Renal pelvis (tissue), 4 donors: ENCODE measurements around the gene MED26. TPM values are rescaled to one million over a fixed set of nuclear protein-coding genes. Genes with fewer than 3 reads are reported as not detected.

ENCODE experiments used
- DNase-seq: peaks from one replicate; pipeline ENCODE4 v3.0.0-alpha.2; 2013
- polyA plus RNA-seq, 3 donors: library from polyadenylated mRNA; unstranded; fragments of 120-200 nt; gene quantifications; one replicate each; pipeline ENCODE4 v1.2.1, GENCODE V29; 2013; ENCODE audit not compliant: insufficient read length in 3 of 3

MED26 gene
- polyA plus RNA-seq, 3 donors: 6.7 to 7.6 (median 7.1) TPM

DNA sequence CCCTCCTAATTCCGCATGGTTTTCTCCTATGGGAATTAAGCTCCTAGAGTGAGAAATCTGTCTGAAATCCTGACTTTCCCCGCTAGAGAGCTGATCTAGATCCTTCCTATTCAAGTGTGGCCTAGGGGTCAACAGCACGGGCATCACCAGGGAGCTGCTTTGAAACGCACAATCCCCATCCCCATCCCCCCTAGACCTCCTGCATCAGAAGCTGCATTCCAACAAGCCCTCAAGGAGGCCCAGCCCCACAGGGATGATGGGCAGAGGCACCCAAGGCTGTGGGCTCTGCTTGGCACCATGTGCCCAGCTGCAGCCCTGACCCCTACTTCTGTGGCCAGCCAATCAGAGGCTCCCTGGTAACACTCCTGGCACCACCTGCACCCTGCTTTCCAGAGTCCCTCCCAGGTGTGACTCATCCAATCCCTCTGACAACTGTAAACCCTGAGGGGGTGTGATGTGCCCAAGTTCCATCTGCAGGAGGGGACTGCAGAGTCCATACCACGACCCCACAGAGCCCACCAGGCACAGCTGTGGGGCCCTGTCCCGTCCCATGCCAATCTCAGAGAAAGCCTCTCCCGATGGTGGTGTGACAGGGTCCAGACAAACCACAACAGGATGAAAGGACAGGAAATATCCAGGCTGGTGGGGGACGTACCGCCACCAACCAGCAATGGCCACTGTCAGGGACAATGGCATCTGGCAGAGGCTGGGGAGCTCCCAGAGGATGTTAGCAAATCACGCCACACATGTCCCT lies 36.0 kb downstream of the MED26 start:
- DNase-seq: no peak

DNA sequence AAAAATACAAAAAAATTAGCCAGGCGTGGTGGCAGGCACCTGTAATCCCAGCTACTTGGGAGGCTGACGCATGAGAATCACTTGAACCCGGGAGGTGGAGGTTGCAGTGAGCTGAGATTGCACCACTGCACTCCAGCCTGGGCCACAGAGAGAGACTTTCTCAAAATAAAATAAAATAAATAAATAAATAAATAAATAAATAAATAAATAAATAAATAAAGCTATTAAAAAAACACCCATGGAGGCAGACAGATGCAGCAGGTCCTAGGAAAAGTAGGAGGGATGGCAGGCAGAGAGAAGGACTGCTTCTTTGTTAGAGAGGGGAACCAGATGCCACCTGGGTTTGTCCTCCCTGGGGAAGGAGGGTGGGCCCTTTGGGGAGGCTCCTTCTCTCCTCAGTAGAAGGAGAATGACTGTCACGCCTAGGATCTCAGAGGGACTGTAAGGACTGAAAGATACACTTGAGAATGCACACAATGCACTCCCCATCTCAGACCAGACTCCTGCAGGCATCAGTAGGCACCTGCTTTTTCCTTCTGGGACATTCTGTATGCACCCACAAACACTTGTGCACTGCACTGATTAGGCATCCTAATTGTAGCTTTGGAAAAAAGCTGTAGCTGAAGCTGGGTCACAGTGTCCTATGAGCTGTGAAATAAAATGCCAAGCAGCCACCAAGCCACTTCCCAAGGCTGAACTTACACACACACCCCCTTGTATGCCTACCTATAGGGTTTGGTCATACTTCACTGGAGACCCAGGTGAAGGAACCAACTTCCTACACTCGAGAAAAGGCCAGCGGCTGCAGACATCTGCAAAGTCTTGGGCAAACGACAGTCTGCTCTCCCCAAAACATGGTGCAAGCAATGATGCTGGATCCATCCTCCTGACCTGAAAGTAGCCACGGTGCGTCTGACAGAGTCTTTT lies 36.9 kb downstream of the MED26 start:
- no peak for DNase-seq

DNA sequence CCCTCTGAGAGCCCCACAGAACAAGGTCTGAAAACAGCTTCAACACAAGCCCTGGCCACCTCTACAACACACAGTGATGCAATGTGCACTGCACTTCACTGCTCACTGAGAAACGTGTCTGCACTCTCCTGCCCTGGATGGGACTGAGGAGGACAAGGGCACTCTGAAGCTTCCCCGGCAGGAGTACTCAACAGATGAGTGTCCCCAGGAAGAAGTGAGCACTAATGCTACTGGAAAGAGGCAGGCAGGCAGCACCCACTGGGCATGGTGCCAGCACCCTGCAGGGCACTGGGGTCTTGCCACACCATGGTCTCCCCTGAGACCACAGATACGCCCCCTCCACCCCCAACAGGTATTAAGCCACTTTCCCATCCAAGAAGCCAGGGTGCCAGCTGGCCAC lies 38.1 kb downstream of the MED26 start:
- no peak for DNase-seq

DNA sequence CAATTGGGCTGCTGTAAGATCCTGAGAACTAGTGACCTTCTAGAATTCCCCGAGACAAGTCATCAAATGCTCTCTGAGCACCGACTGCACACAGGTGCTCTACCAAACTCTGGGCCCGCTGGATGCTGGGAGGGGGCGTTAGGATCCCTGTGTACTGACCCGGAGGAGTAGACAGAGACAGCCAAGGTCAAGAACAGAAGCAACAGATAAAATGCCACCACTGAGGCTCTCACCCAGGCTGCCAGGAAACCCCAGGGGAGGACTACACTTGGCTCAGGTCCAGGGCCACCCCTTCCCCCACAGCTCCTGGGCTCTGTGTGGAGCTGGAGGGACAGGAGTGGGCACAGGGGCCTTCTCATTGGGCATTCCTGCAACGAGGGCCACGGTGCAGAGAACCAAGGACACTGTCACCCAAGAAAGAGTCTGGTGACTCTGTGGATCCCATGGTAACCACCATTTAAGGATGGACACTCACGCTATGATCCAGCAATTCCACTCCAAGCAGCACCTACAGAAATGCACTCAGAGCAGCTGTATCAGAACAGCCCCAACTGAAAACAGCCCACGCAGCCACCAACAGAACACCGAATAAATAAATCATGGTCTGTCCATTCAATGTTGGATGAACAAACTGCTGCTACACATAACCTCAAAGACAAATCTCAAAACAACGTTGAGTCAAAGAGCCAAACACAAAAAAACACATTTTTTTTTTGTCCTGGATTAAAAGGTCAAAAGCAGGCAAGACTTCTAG lies 39.0 kb downstream of the MED26 start:
- no peak for DNase-seq

DNA sequence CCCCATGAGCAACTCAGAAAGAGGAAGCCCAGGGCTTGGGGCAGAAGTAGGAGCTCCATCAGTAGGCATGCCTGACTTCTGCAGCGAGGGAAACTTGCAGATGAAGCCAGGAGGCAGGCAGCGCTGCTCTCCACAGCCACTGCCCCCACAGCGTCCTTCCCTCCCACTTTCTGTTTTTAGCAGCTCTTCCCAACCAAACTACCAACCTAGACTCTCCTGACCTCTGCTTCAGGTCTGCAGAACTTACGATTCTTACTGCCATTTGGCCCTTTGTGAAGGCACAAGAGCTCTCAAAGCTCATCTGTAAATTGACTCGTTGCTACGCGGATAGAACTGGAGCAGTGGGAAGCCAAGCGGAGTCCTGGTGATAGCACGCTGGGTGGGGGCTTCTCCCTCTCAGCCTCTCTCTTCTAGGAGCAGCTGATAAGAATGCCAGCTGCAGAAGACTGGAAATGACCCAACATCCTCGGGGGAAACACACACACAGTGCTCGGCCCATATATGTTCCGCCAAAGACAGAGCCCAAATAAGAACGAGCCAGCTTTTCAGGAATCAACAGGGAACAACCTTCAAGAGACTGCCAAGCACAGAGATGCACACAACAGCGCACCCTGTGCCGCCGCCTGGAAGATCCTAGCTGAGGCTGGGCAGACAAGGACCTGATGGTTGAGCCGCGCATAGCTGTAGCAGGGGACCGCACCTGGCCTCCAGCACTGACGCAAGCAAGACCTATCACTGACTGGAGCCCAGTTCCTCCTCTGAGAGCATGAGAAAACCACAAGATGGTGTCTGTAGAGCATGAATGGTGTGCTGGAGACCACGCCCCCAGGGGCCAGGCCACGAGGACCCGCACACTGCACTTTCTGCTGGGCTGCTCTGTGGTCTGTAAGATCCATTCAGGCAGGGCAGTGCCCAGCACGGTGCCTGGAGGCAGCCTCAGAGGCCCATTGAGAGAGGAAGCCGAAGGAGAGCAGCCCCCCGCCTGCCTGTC lies 39.9 kb downstream of the MED26 start:
- DNase-seq: no peak

DNA sequence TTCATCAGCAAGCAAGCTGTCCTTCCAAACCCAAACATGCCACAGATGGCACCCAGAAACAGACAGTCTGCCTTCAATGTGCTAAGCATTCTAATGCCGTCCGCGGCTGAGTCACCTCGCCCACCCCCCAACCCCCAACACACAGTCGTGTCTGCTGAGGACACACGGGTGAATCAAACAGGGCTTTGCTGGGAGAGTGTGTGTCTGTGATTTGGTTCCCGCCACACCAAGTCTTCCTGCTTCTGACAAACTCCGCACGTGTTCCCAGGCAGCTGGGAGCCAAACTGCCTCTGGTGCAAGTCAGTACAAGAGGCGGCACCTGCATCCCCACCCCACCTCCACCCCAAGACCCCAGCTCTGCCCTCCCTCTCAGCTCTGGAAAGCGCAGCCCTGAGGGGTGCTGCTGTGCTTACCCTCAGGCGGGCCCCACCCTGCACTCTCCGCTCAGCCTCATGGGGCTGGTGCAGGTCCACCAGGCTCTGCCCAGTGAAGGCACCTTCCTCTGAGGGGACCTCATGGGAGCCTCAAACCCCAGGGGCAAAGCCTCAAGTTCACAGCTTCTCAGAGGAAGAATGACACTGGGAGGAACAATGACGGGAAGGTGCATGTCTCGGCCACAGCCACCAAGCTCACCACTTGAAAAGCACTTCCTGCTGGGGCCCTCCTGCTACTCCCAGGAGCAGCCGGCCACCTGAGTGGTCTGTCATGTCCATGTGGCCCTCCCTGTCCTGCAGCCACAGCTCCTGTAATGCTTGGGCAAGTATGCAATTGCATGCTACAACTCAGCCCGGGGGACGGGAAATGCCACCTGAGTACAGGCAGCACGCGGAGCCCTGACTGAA lies 40.8 kb downstream of the MED26 start:
- no peak for DNase-seq

DNA sequence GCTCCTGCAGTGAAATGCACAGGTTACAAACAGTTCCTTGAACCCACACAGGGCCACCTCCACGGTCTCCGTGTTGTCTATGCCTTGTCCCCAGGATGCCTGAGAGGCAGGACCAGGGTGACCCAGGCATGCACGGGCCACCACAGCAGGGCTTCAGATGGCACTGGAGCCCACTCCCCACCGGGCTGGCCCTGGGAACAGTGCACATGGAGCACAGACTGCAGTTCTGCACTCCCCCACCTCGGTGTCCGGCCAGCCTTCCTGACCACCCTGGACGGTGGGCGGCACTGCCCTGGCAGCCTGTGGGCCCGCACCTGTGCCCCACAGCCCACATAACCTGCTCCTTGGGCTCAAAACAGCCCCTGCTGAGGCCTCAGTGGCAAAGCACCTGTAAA lies 41.5 kb downstream of the MED26 start:
- no peak for DNase-seq

DNA sequence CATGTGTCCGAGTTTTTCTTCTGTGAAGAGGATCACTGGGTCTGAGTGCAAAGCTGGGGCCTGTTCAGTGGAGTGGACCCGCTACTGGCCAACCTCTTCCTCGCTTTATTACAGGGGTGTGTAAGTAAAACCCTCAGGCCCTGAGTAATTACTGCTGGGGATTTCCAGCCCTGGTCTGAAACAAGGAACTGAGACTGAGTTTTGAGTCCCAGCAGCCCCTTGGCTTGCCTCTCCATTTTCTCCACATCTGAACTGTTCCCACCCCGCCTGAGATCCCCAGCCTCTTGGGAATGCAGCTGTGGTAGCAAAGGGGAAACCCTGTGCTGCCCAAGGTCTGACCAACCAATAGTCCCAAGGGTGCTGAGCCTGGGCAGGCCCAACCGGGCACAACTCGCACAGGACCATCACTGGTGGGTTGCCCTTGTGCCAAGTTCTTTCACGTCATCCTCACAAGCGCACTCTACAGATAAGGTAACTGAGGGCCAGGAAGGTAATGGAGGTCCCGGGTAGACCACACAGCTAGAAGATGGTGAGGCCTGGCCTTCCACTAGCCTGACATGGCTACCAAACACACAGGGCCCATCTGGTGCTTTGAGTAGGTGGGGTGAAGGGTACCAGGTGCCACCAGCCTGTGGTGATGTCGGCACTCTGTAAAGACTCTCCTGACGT lies 42.1 kb downstream of the MED26 start:
- no peak for DNase-seq

DNA sequence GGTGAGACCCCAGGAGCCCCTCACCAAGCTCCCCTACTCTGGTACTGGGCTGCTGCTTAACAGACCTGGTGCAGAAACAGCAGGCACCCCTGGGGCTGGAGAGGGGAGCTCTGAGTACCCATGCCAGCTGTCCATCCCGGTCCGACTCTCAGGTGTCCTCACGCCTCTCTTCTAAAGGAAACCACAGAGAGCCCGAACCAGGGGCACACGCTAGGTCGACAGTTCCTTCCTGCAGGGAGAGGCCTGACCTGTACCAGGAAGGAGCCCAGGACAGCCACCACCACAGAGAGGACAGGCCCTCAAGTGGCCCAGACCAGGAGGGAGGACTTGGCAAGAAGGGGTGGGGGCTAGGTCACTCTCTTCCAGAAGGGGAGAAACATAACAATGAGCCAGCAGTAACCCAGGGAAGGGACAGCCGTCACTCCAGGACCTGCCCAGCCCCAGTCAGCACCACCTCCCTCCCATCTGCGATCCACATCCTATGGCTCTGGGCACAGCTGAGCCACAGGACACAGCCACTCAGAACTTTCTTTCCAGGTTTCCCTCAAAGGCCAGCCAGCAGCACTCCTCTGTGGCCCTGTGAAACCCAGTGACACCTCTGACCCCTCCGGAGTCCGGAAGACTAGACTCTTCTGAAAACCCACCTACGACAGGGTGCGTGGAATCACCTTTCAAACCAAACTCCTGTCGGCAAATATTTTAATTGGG lies 42.8 kb downstream of the MED26 start:
- no peak for DNase-seq

DNA sequence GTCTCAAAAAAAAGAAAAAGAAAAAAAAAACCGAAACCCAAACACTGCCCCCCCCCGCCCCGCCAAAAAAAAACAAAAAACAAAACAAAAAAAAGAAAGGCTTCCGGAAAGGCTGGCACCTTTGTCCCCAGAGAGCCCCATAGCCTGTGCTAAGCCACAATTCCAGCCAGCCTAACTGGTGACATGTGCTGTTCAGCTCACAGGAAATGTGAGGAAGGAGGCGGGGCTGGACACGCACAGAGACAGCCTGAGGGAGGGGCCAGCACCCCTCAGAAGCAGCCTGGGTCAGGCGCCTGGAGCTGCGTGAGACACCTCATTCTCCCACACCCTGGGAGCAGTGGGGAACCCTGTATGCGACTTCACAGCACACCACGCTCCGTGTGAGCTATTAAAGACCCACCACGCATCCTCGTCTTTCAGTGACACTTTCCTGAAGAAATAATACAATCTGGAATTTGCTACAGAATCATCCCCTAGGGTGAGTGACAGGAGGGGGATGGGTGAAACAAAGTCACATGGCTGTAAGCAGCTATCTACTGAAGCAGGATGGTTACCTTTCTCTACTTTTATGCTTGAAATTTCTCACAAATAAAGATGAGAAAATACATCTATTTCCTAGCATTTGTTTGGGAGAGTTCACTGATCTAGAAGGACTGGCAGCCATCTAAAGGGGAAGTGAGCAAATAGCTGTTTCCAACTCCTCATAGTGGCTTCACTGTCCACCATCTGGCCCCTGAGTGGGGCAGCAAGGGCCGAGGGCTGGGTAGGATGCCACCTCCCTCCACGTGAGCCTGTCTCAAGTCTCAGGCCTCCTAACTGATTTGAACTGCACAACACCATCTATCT lies 43.5 kb downstream of the MED26 start:
- DNase-seq: peak; percentile 58

DNA sequence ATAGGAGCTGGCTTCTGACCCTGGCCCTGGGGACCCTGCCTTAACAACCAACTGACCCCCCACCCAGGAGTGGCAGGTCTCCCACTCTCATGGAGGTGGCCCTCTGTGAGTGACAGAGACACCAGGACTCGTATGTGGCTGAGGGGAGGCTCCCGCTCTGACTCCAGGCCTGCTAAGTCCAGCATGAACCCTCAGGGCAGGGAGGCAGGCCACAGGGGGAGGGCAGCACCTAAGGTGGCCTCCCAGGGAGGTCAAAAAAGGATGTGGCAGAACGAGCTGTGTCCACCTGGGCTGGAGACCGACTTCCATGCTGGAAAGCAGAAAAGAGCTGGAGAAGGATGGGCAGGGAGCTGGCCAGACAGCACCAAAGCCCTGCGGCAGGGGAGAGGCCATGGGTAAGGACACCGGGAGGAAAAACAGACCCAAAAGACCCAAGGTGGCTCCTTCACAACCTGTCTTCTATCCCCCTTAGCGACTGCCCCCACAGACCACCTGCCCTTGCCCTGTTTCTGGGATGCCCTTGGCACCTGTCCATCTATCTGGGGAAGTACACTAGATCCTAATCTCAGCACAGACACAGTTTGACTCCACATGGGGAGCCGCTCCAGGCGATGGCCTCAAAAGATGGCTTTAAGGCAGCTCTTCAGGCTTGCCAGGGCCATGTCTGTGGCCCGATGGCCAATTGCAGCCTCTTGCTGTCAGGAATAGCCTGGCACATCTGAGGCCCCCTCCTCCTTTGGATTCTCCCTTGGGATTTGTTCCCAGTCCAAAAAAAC lies 45.3 kb downstream of the MED26 start:
- DNase-seq: no peak

DNA sequence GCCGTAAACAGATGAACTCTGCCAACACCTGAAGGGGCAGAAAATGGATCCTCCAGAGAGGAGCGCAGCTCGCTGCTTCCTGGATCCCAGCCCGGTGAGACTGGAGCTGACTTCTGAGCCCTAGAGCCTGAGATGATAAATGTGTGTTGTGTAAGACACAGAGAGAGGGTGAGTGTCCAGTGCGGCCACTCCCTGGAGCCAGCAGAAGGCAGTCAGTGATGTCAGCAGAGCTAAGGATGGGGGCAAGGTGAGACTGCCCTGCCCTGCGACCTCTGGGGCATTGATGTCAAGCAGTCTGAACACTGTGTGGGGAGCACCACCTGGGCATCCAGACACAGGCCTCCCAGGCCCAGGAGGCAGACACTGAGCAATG lies 46.0 kb downstream of the MED26 start:
- no peak for DNase-seq

DNA sequence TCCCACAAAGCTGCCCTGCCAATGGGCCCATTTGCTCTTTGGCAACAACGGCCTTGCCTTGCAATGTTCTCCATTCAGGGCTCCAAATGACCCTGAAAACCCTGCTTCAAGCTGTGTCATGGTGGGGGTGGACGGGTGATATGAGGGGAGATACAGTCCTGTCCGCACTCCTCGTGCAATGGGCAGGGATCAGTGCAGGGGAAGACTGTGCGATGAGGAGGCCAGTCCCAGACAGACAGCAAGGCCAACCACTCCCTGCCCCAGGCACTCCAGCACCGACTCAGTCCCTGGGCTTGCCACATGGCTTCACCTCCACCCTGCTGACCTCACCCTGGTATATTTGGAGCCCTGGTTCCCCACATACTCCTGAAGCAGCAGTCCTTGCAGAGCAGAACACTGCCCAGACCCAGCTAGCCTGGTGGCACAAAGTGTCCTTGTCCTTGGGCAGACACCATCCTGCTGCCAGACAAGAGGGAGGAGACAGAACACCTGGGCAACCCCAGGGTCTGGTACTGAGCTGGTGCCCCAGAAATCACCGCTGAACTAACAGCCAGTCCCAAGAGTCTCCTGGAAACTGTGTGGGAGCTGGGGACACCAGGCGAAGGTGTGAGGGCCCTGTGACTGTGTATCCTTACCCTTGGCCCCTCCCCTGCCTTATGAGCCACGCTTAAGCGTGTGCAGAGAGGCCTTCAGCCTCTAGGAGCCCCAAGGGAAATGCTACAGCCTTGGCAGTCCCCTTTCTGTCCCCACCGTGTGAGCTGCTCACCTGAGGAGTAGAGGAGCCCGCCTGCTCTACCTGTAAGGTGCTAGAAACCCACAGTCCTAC lies 46.6 kb downstream of the MED26 start:
- DNase-seq: no peak

DNA sequence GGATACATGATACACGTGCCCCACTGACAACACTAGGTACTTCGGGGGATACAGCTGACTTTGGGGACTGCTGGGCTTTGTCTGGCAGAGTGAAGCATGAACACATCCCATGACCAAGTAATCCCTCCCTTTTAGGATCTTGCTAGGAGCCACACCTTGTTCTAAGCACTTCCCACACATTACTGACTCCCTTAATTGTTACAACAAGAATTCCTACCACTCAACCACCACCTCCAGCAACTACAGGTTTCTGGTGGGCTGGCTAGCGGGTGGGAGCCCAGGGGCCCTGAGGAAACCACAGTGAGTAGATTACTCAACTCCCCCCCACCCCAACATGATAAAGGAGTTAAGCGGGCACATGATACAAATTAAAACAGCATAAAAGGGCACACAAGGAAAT lies 48.6 kb downstream of the MED26 start:
- no peak for DNase-seq

DNA sequence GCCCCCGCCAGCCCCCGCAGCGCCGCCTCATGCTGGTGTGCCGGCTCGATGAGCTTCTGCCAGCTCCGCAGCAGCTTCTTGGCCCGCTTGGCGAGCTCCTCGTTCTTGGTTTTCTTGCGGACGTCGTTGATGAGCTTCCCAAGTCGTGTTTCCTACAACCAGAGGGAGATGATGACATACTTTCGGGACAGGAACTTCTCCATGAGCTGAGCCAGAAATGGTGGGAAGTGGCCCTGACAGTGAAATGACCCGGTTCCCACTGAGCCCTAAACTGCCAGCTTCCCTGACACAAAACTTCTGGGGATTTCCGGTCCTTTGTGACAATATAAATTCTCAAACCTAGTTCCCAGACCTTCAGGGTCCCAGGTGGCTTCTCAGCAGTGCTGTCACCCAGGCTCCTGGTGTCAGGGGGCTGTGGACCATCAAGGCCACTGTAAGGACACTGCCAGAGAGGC lies 50.4 kb downstream of the MED26 start:
- DNase-seq: no peak
